COR-L47 (cell line): ENCODE data around the gene LRRC8D.
"Not testable (repeated sequence)": the region's sequence is repeated elsewhere in the genome, so short reads cannot be mapped to it uniquely, and the experiment has no call there.

Source experiments
- DNase-seq: peaks from one replicate; lab custom pipeline; 2025; lab: John Stamatoyannopoulos, UW

The LRRC8D gene

GRCh38 chr1:89913353-89914095 is 92.7 kb downstream of the LRRC8D start:
- no peak for DNase-seq

- no peak for DNase-seq
Measured at GRCh38 chr1:89917353-89917752, 96.5 kb downstream of the LRRC8D start.

- no peak for DNase-seq
Measured at GRCh38 chr1:89918127-89918793, 97.4 kb downstream of the LRRC8D start.

GRCh38 chr1:89918794-89919155 is 97.9 kb downstream of the LRRC8D start:
- no peak for DNase-seq

- DNase-seq, result no peak
Measured at GRCh38 chr1:89919174-89919573, 98.3 kb downstream of the LRRC8D start.

- DNase-seq, result no peak
Measured at GRCh38 chr1:89922911-89923310, 102.1 kb downstream of the LRRC8D start.

- DNase-seq, result no peak
Measured at GRCh38 chr1:89923517-89923916, 102.7 kb downstream of the LRRC8D start.

GRCh38 chr1:89924075-89924474 is 103.2 kb downstream of the LRRC8D start:
- DNase-seq, result not testable (repeated sequence)

GRCh38 chr1:89927049-89927448 is 106.2 kb downstream of the LRRC8D start:
- DNase-seq, result no peak

GRCh38 chr1:89927478-89927877 is 106.6 kb downstream of the LRRC8D start:
- DNase-seq, result no peak

- DNase-seq, result no peak
Measured at GRCh38 chr1:89928506-89928905, 107.7 kb downstream of the LRRC8D start.

- DNase-seq, result no peak
Measured at GRCh38 chr1:89929467-89930063, 108.7 kb downstream of the LRRC8D start.

- DNase-seq, result no peak
Measured at GRCh38 chr1:89930579-89930978, 109.7 kb downstream of the LRRC8D start.

GRCh38 chr1:89931964-89932363 is 111.1 kb downstream of the LRRC8D start:
- no peak for DNase-seq

GRCh38 chr1:89932598-89933364 is 111.9 kb downstream of the LRRC8D start:
- no peak for DNase-seq

GRCh38 chr1:89934461-89934860 is 113.6 kb downstream of the LRRC8D start:
- no peak for DNase-seq

GRCh38 chr1:89935235-89935634 is 114.4 kb downstream of the LRRC8D start:
- no peak for DNase-seq

- no peak for DNase-seq
Measured at GRCh38 chr1:89936694-89937093, 115.9 kb downstream of the LRRC8D start.

GRCh38 chr1:89938171-89939055 is 117.6 kb downstream of the LRRC8D start:
- DNase-seq, result no peak

GRCh38 chr1:89939059-89939570 is 118.3 kb downstream of the LRRC8D start:
- no peak for DNase-seq

- DNase-seq, result no peak
Measured at GRCh38 chr1:89939693-89940438, 119.0 kb downstream of the LRRC8D start.
